ENCODE data around the gene RTP2. TPM values are rescaled to one million over a fixed set of nuclear protein-coding genes. Genes with fewer than 3 reads are reported as not detected.
A peak's percentile ranks its signal among the peaks of the same experiment; 100 is the strongest.

RTP2 gene
- polyA plus RNA-seq, 3 donors, result not detected

GRCh38 chr3:187728248-187728647 is 25.9 kb upstream of the RTP2 start:
- Histone ChIP-seq H3K9me3 (replicated peaks in 1 of 2; ENCODE audit: control insufficient read depth in 1 of 2, insufficient read depth in 1 of 2, low read length in 2 of 2) (no peaks in the 10 kb centered on the region), H2AFZ (ENCODE audit: insufficient read depth, low read depth, low read length, poor library complexity, severe bottlenecking) (no peak overlapping the region), H3K4me2 (replicated peaks; ENCODE audit: extremely low read depth, low read length, poor library complexity, severe bottlenecking) (no peak overlapping the region), H3K36me3 (replicated peaks in 1 of 2; ENCODE audit: control insufficient read depth in 1 of 2, insufficient read depth in 2 of 2, low read length in 2 of 2) (peaks cover 100% of the 10 kb centered on the region in 2 donors), H3K79me2 (ENCODE audit: insufficient read depth, low read length) (no peaks in the 10 kb centered on the region), H3K4me1 (ENCODE audit: control insufficient read depth in 1 of 2, insufficient read depth in 2 of 2, low read length in 2 of 2) (no peaks in the 10 kb centered on the region), H3K27ac (ENCODE audit: low read depth in 1 of 2, low read length in 2 of 2) (peak overlapping the region in 1 of 2 donors; percentile 2), H3K9ac (ENCODE audit: insufficient read depth, low read length, poor library complexity, severe bottlenecking) (no peak overlapping the region), H3K27me3 (ENCODE audit: control insufficient read depth in 2 of 2, insufficient read depth in 2 of 2, low read length in 2 of 2) (no peaks in the 10 kb centered on the region), H3K4me3 (replicated peaks in 1 of 3; ENCODE audit: low read depth in 2 of 3, low read length in 3 of 3) (no peak overlapping the region), H4K20me1 (ENCODE audit: insufficient read depth, low read length) (peaks cover 100% of the 10 kb centered on the region)
- peak overlapping the region in 2 of 7 donors; percentile 16 to 25 for H3K27ac Mint-ChIP-seq
- WGBS (ENCODE audit: insufficient coverage), result 85% methylated on average over 8 of the region's 8 CpGs
- intact Hi-C loops (cut with micrococcal nuclease), result no loop called here
- peaks cover 99 to 100% of the 10 kb centered on the region in 2 donors for H3K36me3 Mint-ChIP-seq
- no peaks in the 10 kb centered on the region for H3K9me3 Mint-ChIP-seq
- H3K4me3 Mint-ChIP-seq, result no peak overlapping the region
- no peak for DNase-seq
- no peaks in the 10 kb centered on the region for H3K4me1 Mint-ChIP-seq
- peaks cover 0 to 2% (median 0%) of the 10 kb centered on the region in 3 donors for H3K27me3 Mint-ChIP-seq (ENCODE audit: low read depth in 3 of 3)
- no peak for TF ChIP-seq CTCF (IDR thresholded peaks at IDR 0.05)

GRCh38 chr3:187726564-187726963 is 24.2 kb upstream of the RTP2 start:
- no peak overlapping the region for H3K9ac ChIP-seq (ENCODE audit: insufficient read depth, low read length, poor library complexity, severe bottlenecking)
- no peak overlapping the region for H3K4me3 ChIP-seq (replicated peaks in 1 of 3; ENCODE audit: low read depth in 2 of 3, low read length in 3 of 3)
- no peaks in the 10 kb centered on the region for H3K9me3 Mint-ChIP-seq
- H3K9me3 ChIP-seq (replicated peaks in 1 of 2; ENCODE audit: control insufficient read depth in 1 of 2, insufficient read depth in 1 of 2, low read length in 2 of 2), result no peaks in the 10 kb centered on the region
- no peak overlapping the region for H3K4me2 ChIP-seq (replicated peaks; ENCODE audit: extremely low read depth, low read length, poor library complexity, severe bottlenecking)
- H2AFZ ChIP-seq (ENCODE audit: insufficient read depth, low read depth, low read length, poor library complexity, severe bottlenecking), result no peak overlapping the region
- H3K27me3 ChIP-seq (ENCODE audit: control insufficient read depth in 2 of 2, insufficient read depth in 2 of 2, low read length in 2 of 2), result no peaks in the 10 kb centered on the region
- peaks cover 0 to 2% (median 0%) of the 10 kb centered on the region in 3 donors for H3K27me3 Mint-ChIP-seq (ENCODE audit: low read depth in 3 of 3)
- intact Hi-C loops (cut with micrococcal nuclease), result no loop called here
- 98% methylated on average over 10 of the region's 13 CpGs for WGBS (ENCODE audit: insufficient coverage)
- peaks cover 99% of the 10 kb centered on the region for H4K20me1 ChIP-seq (ENCODE audit: insufficient read depth, low read length)
- peaks cover 98 to 100% of the 10 kb centered on the region in 2 donors for H3K36me3 ChIP-seq (replicated peaks in 1 of 2; ENCODE audit: control insufficient read depth in 1 of 2, insufficient read depth in 2 of 2, low read length in 2 of 2)
- no peaks in the 10 kb centered on the region for H3K79me2 ChIP-seq (ENCODE audit: insufficient read depth, low read length)
- no peak for TF ChIP-seq CTCF (IDR thresholded peaks at IDR 0.05)
- no peak for DNase-seq
- H3K27ac ChIP-seq (ENCODE audit: low read depth in 1 of 2, low read length in 2 of 2), result no peak overlapping the region
- no peaks in the 10 kb centered on the region for H3K4me1 Mint-ChIP-seq
- no peak overlapping the region for H3K4me3 Mint-ChIP-seq
- H3K4me1 ChIP-seq (ENCODE audit: control insufficient read depth in 1 of 2, insufficient read depth in 2 of 2, low read length in 2 of 2), result no peaks in the 10 kb centered on the region
- H3K36me3 Mint-ChIP-seq, result peaks cover 98 to 100% of the 10 kb centered on the region in 2 donors
- peak overlapping the region in 2 of 7 donors; percentile 41 to 44 for H3K27ac Mint-ChIP-seq

All from CD14-positive monocyte (primary cell).